CD14-positive monocyte (primary cell): ENCODE measurements around the gene NUDT9. TPM values are rescaled to one million over a fixed set of nuclear protein-coding genes. Genes with fewer than 3 reads are reported as not detected.

Experiments
- DNase-seq, 3 donors: peaks; one replicate each; pipeline ENCODE4 v3.0.0-alpha.2; 2011 to 2022
- H2AFZ ChIP-seq: 2 replicates; pipeline ENCODE4 v1.6.0; 2012; ENCODE audit warnings: mild to moderate bottlenecking, low read depth, low read length, inconsistent platforms; ENCODE audit not compliant: insufficient read depth, poor library complexity, severe bottlenecking
- H3K27ac ChIP-seq, 2 donors: 1 replicate in 1 of 2; 2 replicates in 1 of 2; pipeline ENCODE4 v1.5.1; 2012 to 2013; ENCODE audit warnings: low read length in 2 of 2, control low read depth in 1 of 2, inconsistent platforms in 1 of 2, low read depth in 1 of 2, mild to moderate bottlenecking in 1 of 2
- H3K27me3 ChIP-seq, 2 donors: one replicate each; pipeline versions ENCODE4 v1.6.0 to v1.6.1; 2011 to 2013; ENCODE audit warnings: low read length in 2 of 2; ENCODE audit not compliant: control insufficient read depth in 2 of 2, insufficient read depth in 2 of 2
- H3K36me3 ChIP-seq, 2 donors: replicated peaks in 1 of 2; 1 replicate in 1 of 2; 2 replicates in 1 of 2; pipeline versions ENCODE4 v1.5.1 to v1.6.1; 2012 to 2013; ENCODE audit warnings: low read length in 2 of 2, control low read depth in 1 of 2, inconsistent platforms in 1 of 2, mild to moderate bottlenecking in 1 of 2; ENCODE audit not compliant: insufficient read depth in 2 of 2, control insufficient read depth in 1 of 2
- H3K4me1 ChIP-seq, 2 donors: 1 replicate in 1 of 2; 2 replicates in 1 of 2; pipeline versions ENCODE4 v1.5.1 to v1.6.1; 2012 to 2013; ENCODE audit warnings: low read length in 2 of 2, control low read depth in 1 of 2, inconsistent platforms in 1 of 2, mild to moderate bottlenecking in 1 of 2, moderate library complexity in 1 of 2; ENCODE audit not compliant: insufficient read depth in 2 of 2, control insufficient read depth in 1 of 2
- H3K4me2 ChIP-seq: replicated peaks from 2 replicates; pipeline ENCODE3; 2012; ENCODE audit warnings: low read length, moderate library complexity, mild to moderate bottlenecking; ENCODE audit not compliant: poor library complexity, severe bottlenecking; ENCODE audit errors: extremely low read depth
- H3K4me3 ChIP-seq, 3 experiments: fragments of 200-600 bp in 1 of 3; sonication (generic) in 1 of 3; replicated peaks in 1 of 3; 1 replicate in 2 of 3; 2 replicates in 1 of 3; pipeline ENCODE4 v1.5.1; 2011 to 2013; ENCODE audit warnings: low read length in 3 of 3, mild to moderate bottlenecking in 3 of 3, control low read depth in 2 of 3, low read depth in 2 of 3, inconsistent platforms in 1 of 3, moderate library complexity in 1 of 3
- H3K79me2 ChIP-seq: 2 replicates; pipeline ENCODE4 v1.6.0; 2012; ENCODE audit warnings: mild to moderate bottlenecking, control low read depth, inconsistent platforms, low read length, moderate library complexity; ENCODE audit not compliant: insufficient read depth
- H3K9ac ChIP-seq: 2 replicates; pipeline ENCODE4 v1.6.0; 2017; ENCODE audit warnings: low read length, mild to moderate bottlenecking; ENCODE audit not compliant: insufficient read depth, poor library complexity, severe bottlenecking
- H3K9me3 ChIP-seq, 2 donors: replicated peaks in 1 of 2; 1 replicate in 1 of 2; 2 replicates in 1 of 2; pipeline versions ENCODE4 v1.5.1 to v1.6.1; 2012 to 2013; ENCODE audit warnings: low read length in 2 of 2, control low read depth in 1 of 2; ENCODE audit not compliant: control insufficient read depth in 1 of 2, insufficient read depth in 1 of 2
- H4K20me1 ChIP-seq: 2 replicates; pipeline ENCODE4 v1.6.0; 2012; ENCODE audit warnings: mild to moderate bottlenecking, low read length, control low read depth, moderate library complexity; ENCODE audit not compliant: insufficient read depth
- H3K27ac Mint-ChIP-seq, 7 donors: one replicate each; pipeline ENCODE4 v1.8.0; 2020; ENCODE audit warnings: mild to moderate bottlenecking in 7 of 7, mixed read lengths in 7 of 7, moderate library complexity in 6 of 7, inconsistent platforms in 2 of 7
- H3K27me3 Mint-ChIP-seq, 3 donors: one replicate each; pipeline ENCODE4 v1.8.0; 2021 to 2022; ENCODE audit warnings: low read depth in 3 of 3, mild to moderate bottlenecking in 3 of 3, mixed read lengths in 3 of 3, moderate library complexity in 3 of 3, inconsistent platforms in 1 of 3
- H3K36me3 Mint-ChIP-seq, 2 donors: one replicate each; pipeline ENCODE4 v1.8.0; 2020; ENCODE audit warnings: mixed read lengths in 2 of 2, inconsistent platforms in 1 of 2, mild to moderate bottlenecking in 1 of 2
- H3K4me1 Mint-ChIP-seq: one replicate; pipeline ENCODE4 v1.8.0; 2020; ENCODE audit warnings: mild to moderate bottlenecking, mixed read lengths
- H3K4me3 Mint-ChIP-seq, 2 donors: one replicate each; pipeline ENCODE4 v1.8.0; 2020; ENCODE audit warnings: mild to moderate bottlenecking in 2 of 2, mixed read lengths in 2 of 2, moderate library complexity in 1 of 2
- H3K9me3 Mint-ChIP-seq, 7 donors: one replicate each; pipeline ENCODE4 v1.8.0; 2020 to 2022; ENCODE audit warnings: mixed read lengths in 7 of 7, mild to moderate bottlenecking in 6 of 7, moderate library complexity in 6 of 7, inconsistent platforms in 2 of 7
- CTCF ChIP-seq: fragments of 200-600 bp; IDR thresholded peaks from one replicate; pipeline ENCODE4 v1.8.0; 2022; ENCODE audit warnings: antibody characterized with exemption, mild to moderate bottlenecking
- WGBS: methylation state at CpG from one replicate; pipeline ENCODE4 v1.1.5; 2013; ENCODE audit warnings: missing lambda C conversion rate; ENCODE audit not compliant: insufficient coverage; 5-methylcytosine and 5-hydroxymethylcytosine counted together
- intact Hi-C, 2 donors: fragments of 100-400 bp; cut with micrococcal nuclease; formaldehyde crosslinking; loops; one replicate each; pipeline versions ENCODE4 v1.15.0 to v1.15.1; 2023
- polyA plus RNA-seq, 3 donors: library from polyadenylated mRNA; depleted of rRNA in 1 of 3; unstranded in 2 of 3; stranded (reverse) in 1 of 3; fragments of 300-500 nt in 2 of 3; fragments of >200 nt in 1 of 3; fragmentation: Illumina TruSeq in 2 of 3; gene quantifications; 1 replicate in 2 of 3; 2 replicates in 1 of 3; pipeline ENCODE4 v1.2.3, GENCODE V29; 2012 to 2021

NUDT9 gene
- polyA plus RNA-seq, 3 donors, result 9.6 to 14.3 (median 12.5) TPM

DNA sequence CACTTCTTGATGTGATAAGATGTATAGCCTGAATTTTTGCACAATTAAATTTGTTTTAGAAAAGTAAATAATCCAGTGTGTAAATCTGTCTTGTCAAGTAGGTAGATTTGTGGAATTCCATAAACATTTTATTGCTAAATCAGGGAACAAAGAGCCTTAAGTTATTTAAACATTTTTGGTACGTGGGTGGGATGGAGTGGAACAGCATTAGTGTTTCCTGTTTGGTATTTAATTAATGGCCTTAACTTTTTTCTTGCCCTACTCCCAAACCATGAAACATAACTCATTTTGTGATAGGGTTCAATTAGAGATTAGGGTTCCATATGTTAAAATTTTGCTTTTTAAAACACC lies 5.1 kb downstream of the NUDT9 start:
- peaks cover 0 to 1% (median 0%) of the 10 kb centered on the region in 3 donors for H3K27me3 Mint-ChIP-seq
- intact Hi-C loops, result no loop called here
- WGBS, result no CpG with 5 or more reads among the region's 1 CpG

GRCh38 chr4:87428979-87429378 lies 6.6 kb downstream of the NUDT9 start:
- no peak overlapping the region for H3K4me3 ChIP-seq
- no peak overlapping the region for H3K27ac ChIP-seq
- H3K9me3 Mint-ChIP-seq, result no peaks in the 10 kb centered on the region
- no peaks in the 10 kb centered on the region for H4K20me1 ChIP-seq
- peaks cover 0 to 1% (median 0%) of the 10 kb centered on the region in 3 donors for H3K27me3 Mint-ChIP-seq
- no peaks in the 10 kb centered on the region for H3K9me3 ChIP-seq
- H3K36me3 Mint-ChIP-seq, result peaks cover 0 to 5% of the 10 kb centered on the region in 2 donors
- intact Hi-C loops, result no loop called here
- WGBS, result 100% methylated on average over 1 of the region's 6 CpGs
- H3K27me3 ChIP-seq, result no peaks in the 10 kb centered on the region
- H3K4me2 ChIP-seq, result no peak overlapping the region
- no peak overlapping the region for H3K4me3 Mint-ChIP-seq
- H2AFZ ChIP-seq, result no peak overlapping the region
- H3K79me2 ChIP-seq, result peaks cover 39% of the 10 kb centered on the region
- peaks cover 6% of the 10 kb centered on the region for H3K4me1 Mint-ChIP-seq
- no peak for TF ChIP-seq CTCF
- peaks cover 0 to under 1% of the 10 kb centered on the region in 2 donors for H3K4me1 ChIP-seq
- H3K27ac Mint-ChIP-seq, result no peak overlapping the region
- no peak overlapping the region for H3K9ac ChIP-seq
- no peaks in the 10 kb centered on the region for H3K36me3 ChIP-seq
- DNase-seq, result no peak

More for the DNA sequence above, 5.1 kb downstream of the NUDT9 start:
- H3K4me3 Mint-ChIP-seq, result no peak overlapping the region
- H3K9me3 Mint-ChIP-seq, result no peaks in the 10 kb centered on the region
- Histone ChIP-seq H3K4me2 (no peak overlapping the region), H3K27ac (no peak overlapping the region), H3K4me1 (peaks cover 10 to 11% of the 10 kb centered on the region in 2 donors), H3K27me3 (no peaks in the 10 kb centered on the region), H3K4me3 (no peak overlapping the region), H3K9ac (no peak overlapping the region), H3K79me2 (peaks cover 47% of the 10 kb centered on the region), H2AFZ (no peak overlapping the region), H3K9me3 (no peaks in the 10 kb centered on the region), H4K20me1 (no peaks in the 10 kb centered on the region), H3K36me3 (no peaks in the 10 kb centered on the region)
- TF ChIP-seq CTCF, result no peak
- no peak for DNase-seq
- peaks cover 13% of the 10 kb centered on the region for H3K4me1 Mint-ChIP-seq
- no peak overlapping the region for H3K27ac Mint-ChIP-seq
- peaks cover 0 to 1% of the 10 kb centered on the region in 2 donors for H3K36me3 Mint-ChIP-seq
